HG03439 (cell line): ENCODE results near the gene FBXO45.
"Not testable (repeated sequence)": the region's sequence is repeated elsewhere in the genome, so short reads cannot be mapped to it uniquely, and the experiment has no call there.

Source experiments
- ATAC-seq: cut with Tn5 transposase; IDR thresholded peaks from one replicate; pipeline ENCODE4 v1.9.1; 2021; ENCODE audit warnings: mild to moderate bottlenecking, moderate library complexity; ENCODE audit not compliant: unreplicated experiment

Gene FBXO45

GRCh38 chr3:196568246-196569002 lies at the start of gene FBXO45, which contains the start of gene WDR53:
TSS of gene FBXO45 (plus strand) at chr3:196568660. CDS start at chr3:196568985, 325 bp downstream.
TSS of gene WDR53 (minus strand) at chr3:196568554. CDS start at chr3:196561475, 7,079 bp downstream.
- ATAC-seq, result peak; percentile 95

- ATAC-seq, result no peak
Observed at GRCh38 chr3:196518966-196519717, 49.3 kb upstream of the FBXO45 start.

- no peak for ATAC-seq
Observed at GRCh38 chr3:196519718-196520082, 48.8 kb upstream of the FBXO45 start.

GRCh38 chr3:196521291-196521690 lies 47.2 kb upstream of the FBXO45 start:
- ATAC-seq, result not testable (repeated sequence)

- ATAC-seq, result no peak
Observed at GRCh38 chr3:196523841-196524240, 44.6 kb upstream of the FBXO45 start.

- no peak for ATAC-seq
Observed at GRCh38 chr3:196524527-196524926, 43.9 kb upstream of the FBXO45 start.

GRCh38 chr3:196525141-196525540 lies 43.3 kb upstream of the FBXO45 start:
- ATAC-seq, result no peak

GRCh38 chr3:196528639-196529233 lies 39.7 kb upstream of the FBXO45 start:
- ATAC-seq, result peak; percentile 88

GRCh38 chr3:196531418-196531817 lies 37.0 kb upstream of the FBXO45 start:
- ATAC-seq, result no peak

- ATAC-seq, result no peak
Observed at GRCh38 chr3:196533260-196533681, 35.2 kb upstream of the FBXO45 start.

- ATAC-seq, result no peak
Observed at GRCh38 chr3:196537319-196537984, 31.0 kb upstream of the FBXO45 start.

- no peak for ATAC-seq
Observed at GRCh38 chr3:196541684-196542445, 26.6 kb upstream of the FBXO45 start.

- ATAC-seq, result no peak
Observed at GRCh38 chr3:196544491-196544992, 23.9 kb upstream of the FBXO45 start.

- no peak for ATAC-seq
Observed at GRCh38 chr3:196546537-196546936, 21.9 kb upstream of the FBXO45 start.

GRCh38 chr3:196547067-196547466 lies 21.4 kb upstream of the FBXO45 start:
- ATAC-seq, result no peak

GRCh38 chr3:196549312-196549711 lies 19.1 kb upstream of the FBXO45 start:
- ATAC-seq, result not testable (repeated sequence)

- not testable (repeated sequence) for ATAC-seq
Observed at GRCh38 chr3:196550172-196550571, 18.3 kb upstream of the FBXO45 start.

- no peak for ATAC-seq
Observed at GRCh38 chr3:196552253-196552652, 16.2 kb upstream of the FBXO45 start.

GRCh38 chr3:196553551-196553950 lies 14.9 kb upstream of the FBXO45 start:
- ATAC-seq, result no peak

GRCh38 chr3:196554205-196554604 lies 14.3 kb upstream of the FBXO45 start:
- no peak for ATAC-seq
